IPS DF 6.9 (cell line): ENCODE data around the gene RNPEPL1.

Experiments
- DNase-seq: peaks from one replicate; pipeline ENCODE4 v3.0.0-alpha.2; 2013; ENCODE audit warnings: low read depth, low spot score
- H3K27ac ChIP-seq: one replicate; pipeline ENCODE4 v1.5.1; 2013; ENCODE audit warnings: low read length, control low read depth
- H3K27me3 ChIP-seq: 2 replicates; pipeline ENCODE4 v1.6.1; 2013; ENCODE audit warnings: mild to moderate bottlenecking, low read length; ENCODE audit not compliant: control insufficient read depth, insufficient read depth
- H3K36me3 ChIP-seq: 2 replicates; pipeline ENCODE4 v1.6.1; 2013; ENCODE audit warnings: low read length; ENCODE audit not compliant: control insufficient read depth, insufficient read depth
- H3K4me1 ChIP-seq: 2 replicates; pipeline ENCODE4 v1.6.1; 2013; ENCODE audit warnings: low read length; ENCODE audit not compliant: control insufficient read depth, insufficient read depth
- H3K4me3 ChIP-seq: 2 replicates; pipeline ENCODE4 v1.5.1; 2013; ENCODE audit warnings: mild to moderate bottlenecking, low read length
- H3K9me3 ChIP-seq: 2 replicates; pipeline ENCODE4 v1.6.1; 2013; ENCODE audit warnings: low read length, inconsistent platforms; ENCODE audit not compliant: control insufficient read depth, insufficient read depth
- WGBS: extraction: QIAGEN DNeasy Blood & Tissue Kit; methylation state at CpG from one replicate; pipeline ENCODE4 v1.1.7; 2013; ENCODE audit warnings: mixed read lengths, missing lambda C conversion rate; ENCODE audit not compliant: insufficient read length, insufficient coverage; 5-methylcytosine and 5-hydroxymethylcytosine counted together

Gene RNPEPL1

DNA sequence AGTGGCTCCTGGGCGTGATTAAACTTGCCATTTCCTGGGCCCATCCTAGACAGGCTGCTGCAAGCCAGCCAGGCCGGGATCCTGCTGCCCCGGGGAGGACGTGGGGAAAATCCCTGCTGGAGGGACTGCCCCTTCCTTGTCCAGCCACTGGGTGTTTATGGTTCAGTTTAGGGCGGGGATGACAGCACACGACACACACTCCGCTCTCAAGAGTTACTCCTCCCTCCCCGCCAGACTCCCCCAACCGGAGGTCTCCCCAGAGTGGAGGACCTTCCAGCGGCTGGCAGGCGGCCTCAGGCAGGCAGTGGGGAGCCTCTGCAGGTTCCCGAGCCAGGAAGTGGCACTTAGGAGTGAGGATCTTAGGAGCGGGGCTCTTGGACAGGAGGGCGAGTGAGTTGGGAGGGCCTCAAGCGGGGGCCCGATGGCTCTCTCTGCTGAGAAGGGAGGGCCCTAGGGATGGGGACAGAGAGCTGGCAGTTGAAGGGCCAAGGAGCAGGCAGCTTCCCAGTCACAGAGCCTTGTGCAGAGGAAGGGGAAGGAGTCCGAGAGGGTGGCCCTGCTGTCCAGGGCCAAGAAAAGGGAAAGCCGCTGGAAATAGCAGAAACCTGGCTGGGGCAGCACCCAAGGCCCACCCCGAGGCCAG is 51.3 kb downstream of the RNPEPL1 start:
- Histone ChIP-seq H3K9me3 (peaks cover 11% of the 10 kb centered on the region), H3K27me3 (0 out of 2 replicates have a peak, but pooled peaks cover 2% of the 10 kb centered on the region), H3K36me3 (no peaks in the 10 kb centered on the region), H3K27ac (no peak overlapping the region), H3K4me3 (no peak overlapping the region), H3K4me1 (no peaks in the 10 kb centered on the region)
- WGBS: no CpG with 5 or more reads among the region's 19 CpGs
- DNase-seq: no peak

DNA sequence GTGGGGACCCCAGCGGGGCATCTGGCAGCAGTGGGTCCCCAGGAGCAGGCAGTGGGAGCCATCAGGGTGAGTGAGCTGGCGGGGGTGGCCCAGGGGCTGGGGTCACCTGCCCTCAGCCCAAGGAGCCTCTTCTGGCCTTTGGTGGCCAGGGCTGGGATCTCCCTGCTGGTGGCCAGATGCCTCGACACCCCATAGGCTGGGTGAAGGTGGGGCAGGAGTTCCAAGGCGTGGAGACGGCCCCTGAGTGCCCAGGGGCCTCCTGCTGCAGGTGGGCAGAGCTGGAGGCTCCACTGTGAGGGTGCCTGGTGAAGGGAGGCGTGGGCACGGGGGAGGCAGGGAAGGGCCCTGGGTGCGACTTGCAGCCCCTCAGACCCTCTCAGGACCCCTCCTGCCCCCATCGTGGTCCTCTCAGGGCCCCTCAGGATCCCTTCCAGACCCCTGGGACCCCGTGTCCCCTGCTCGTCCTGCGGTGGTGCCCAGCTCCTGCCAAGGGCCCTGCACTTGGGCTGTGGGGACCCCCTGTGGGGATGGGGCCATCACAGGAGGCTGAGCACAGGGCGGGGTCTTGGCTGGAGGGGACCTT is 52.0 kb downstream of the RNPEPL1 start:
- no peak overlapping the region for H3K4me3 ChIP-seq
- no CpG with 5 or more reads among the region's 13 CpGs for WGBS
- H3K36me3 ChIP-seq: no peaks in the 10 kb centered on the region
- 0 out of 2 replicates have a peak, but pooled peaks cover 2% of the 10 kb centered on the region for H3K27me3 ChIP-seq
- H3K4me1 ChIP-seq: no peaks in the 10 kb centered on the region
- no peak overlapping the region for H3K27ac ChIP-seq
- peaks cover 9% of the 10 kb centered on the region for H3K9me3 ChIP-seq
- no peak for DNase-seq

DNA sequence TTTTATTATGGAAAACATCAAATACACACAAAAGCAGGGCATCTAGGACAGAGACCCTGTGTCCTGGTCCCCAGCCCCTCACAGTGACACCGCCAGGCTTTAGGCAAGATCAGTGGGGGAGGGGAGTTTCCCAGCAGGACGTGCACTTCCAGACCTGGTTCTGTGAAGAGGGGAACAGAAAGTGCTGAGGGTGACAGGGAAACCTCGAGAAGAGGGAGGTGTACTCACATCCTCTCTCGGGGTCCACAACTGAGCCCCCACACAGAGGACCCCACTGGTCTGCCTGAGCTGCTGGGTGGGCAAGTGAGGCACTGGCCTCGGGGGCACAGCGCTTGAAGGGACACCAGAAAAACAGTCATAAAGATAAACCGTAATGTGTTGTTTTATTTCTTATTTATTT is 52.6 kb downstream of the RNPEPL1 start:
- H3K9me3 ChIP-seq: peaks cover 9% of the 10 kb centered on the region
- no peak for DNase-seq
- H3K4me3 ChIP-seq: no peak overlapping the region
- WGBS: no CpG with 5 or more reads among the region's 7 CpGs
- H3K4me1 ChIP-seq: no peaks in the 10 kb centered on the region
- H3K27ac ChIP-seq: no peak overlapping the region
- H3K36me3 ChIP-seq: no peaks in the 10 kb centered on the region
- 0 out of 2 replicates have a peak, but pooled peaks cover 2% of the 10 kb centered on the region for H3K27me3 ChIP-seq

DNA sequence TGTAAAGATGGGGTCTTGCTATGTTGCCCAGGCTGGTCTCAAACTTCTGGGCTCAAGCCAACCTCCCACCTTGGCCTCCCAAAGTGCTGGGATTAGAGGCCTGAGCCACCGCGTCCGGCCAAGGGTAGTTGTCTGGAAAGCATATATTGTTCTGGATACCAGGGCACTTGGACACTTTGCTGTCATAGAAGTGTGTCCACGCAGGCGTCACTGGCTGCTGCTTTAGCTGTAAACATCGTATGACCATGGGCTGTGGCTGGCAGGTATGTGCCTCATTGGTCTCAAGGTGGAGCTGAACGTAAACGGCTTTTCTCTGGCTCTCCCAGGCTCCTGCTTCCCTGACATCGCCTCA is 53.8 kb downstream of the RNPEPL1 start:
- DNase-seq: no peak
- Histone ChIP-seq H3K27ac (no peak overlapping the region), H3K27me3 (0 out of 2 replicates have a peak, but pooled peaks cover 2% of the 10 kb centered on the region), H3K36me3 (no peaks in the 10 kb centered on the region), H3K4me3 (no peak overlapping the region), H3K4me1 (no peaks in the 10 kb centered on the region), H3K9me3 (peaks cover 5% of the 10 kb centered on the region)
- WGBS: no CpG with 5 or more reads among the region's 9 CpGs

DNA sequence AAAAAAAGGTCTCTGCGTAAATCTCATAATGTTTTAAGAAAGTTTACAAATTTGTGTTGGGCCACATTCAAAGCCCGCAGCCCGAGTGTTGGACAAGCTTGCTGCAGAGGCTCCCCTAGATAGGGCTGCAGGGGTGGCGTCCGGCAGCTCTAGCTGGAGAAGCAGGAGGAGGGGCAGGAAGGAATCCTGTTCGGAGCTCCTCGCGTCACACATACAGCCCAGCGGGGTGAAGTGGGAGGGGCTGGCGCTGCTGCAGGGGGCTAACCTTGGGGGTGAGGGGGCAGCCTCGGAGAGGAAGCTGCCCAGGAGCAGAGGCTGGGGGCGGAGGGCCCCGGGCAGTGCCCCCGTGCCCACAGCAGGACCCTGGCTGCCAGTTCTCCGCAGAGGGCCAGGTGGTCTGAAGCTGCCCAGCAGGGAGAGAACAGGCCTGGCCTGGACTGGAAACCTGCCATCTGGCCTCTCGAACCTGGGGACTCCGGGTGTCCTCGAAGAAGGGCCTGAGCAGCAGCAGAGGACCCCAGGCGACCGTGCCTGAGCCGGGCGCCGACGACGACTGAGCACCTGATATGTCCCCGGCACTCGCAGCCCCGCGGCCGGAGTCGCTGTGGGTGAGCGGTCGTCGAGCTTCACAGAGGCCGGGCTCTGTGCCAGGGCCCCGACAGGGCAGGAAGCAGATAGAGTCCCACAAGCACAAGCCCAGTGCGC is 54.4 kb downstream of the RNPEPL1 start:
- Histone ChIP-seq H3K27ac (no peak overlapping the region), H3K27me3 (0 out of 2 replicates have a peak, but pooled peaks cover 2% of the 10 kb centered on the region), H3K4me3 (no peak overlapping the region), H3K36me3 (no peaks in the 10 kb centered on the region), H3K4me1 (no peaks in the 10 kb centered on the region), H3K9me3 (peaks cover 5% of the 10 kb centered on the region)
- no CpG with 5 or more reads among the region's 37 CpGs for WGBS
- no peak for DNase-seq

DNA sequence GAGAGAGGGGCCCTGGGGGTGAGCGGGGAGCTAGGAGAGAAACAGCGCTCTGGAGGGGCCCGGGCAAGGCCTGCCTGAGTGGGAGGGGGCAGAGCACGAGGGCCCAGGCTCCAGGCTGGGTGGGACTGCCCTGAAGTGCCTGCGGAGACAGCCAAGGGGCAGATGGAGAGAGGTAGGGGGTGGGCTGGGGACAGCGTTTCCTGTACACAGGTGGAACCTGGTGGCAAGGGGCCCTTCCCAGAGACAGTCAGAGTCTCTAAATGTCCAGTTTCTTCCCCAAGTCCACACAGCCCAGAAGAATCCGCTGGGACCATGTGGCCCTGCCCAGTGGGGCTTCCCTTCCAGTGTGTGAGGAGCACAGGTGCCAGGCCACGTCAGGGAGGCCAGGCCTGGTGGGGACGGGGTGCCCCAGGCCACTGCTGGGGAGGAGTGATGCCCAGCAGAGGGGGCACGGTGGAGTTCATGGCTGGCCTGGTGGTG is 55.3 kb downstream of the RNPEPL1 start:
- Histone ChIP-seq H3K9me3 (peaks cover 5% of the 10 kb centered on the region), H3K27ac (no peak overlapping the region), H3K36me3 (no peaks in the 10 kb centered on the region), H3K4me3 (no peak overlapping the region), H3K4me1 (no peaks in the 10 kb centered on the region), H3K27me3 (0 out of 2 replicates have a peak, but pooled peaks cover 2% of the 10 kb centered on the region)
- no CpG with 5 or more reads among the region's 10 CpGs for WGBS
- no peak for DNase-seq

DNA sequence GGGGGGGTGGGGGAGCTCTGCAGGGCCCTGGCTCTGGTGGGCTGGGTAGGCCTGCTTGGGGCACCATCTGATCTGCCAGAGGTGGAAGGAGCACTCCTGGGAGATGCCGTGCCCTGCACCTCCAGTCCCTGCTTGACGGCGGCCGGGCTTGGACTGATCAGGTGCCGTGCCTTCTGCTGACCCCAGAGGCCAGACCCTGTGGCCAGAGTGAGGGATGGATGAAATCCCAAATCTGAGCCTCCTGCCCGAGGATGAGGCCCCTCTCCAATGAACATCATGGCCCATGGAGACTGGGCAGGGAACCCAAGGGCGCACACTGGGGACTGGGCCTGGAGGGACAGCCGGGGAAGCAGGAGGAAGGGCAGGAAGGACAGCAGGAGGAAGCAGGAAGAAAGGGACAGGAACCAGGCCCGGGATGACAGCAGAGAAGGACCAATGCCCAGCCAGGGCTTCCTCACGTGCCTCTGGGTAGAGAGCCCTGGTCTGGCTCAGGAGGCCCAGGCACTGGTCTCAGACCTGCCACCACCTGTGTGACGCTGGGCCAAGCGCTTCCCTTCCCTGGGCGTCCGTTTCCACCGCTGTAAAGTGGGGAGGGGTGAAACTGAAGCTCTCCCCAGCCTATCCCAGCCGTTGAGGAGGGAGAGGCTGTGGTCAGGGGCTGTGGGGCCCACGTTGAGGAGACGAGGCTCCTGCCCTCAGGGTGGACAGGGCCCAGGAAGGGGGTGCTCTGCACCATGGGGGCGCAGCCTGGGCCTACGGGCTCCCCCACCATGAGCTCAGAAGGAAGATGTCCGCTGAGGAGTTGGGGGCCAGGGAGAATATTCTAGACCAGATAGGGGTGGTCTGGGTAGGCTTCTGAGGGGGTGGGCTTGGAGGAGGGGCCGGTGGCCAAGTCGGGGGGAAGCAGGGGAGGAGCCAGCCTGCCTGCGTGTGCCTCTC is 56.0 kb downstream of the RNPEPL1 start:
- Histone ChIP-seq H3K27me3 (0 out of 2 replicates have a peak, but pooled peaks cover 2% of the 10 kb centered on the region), H3K4me3 (no peak overlapping the region), H3K4me1 (no peaks in the 10 kb centered on the region), H3K9me3 (peaks cover under 1% of the 10 kb centered on the region), H3K36me3 (no peaks in the 10 kb centered on the region; the same call in 1 of the 2 replicates), H3K27ac (no peak overlapping the region)
- WGBS: no CpG with 5 or more reads among the region's 24 CpGs
- DNase-seq: no peak

DNA sequence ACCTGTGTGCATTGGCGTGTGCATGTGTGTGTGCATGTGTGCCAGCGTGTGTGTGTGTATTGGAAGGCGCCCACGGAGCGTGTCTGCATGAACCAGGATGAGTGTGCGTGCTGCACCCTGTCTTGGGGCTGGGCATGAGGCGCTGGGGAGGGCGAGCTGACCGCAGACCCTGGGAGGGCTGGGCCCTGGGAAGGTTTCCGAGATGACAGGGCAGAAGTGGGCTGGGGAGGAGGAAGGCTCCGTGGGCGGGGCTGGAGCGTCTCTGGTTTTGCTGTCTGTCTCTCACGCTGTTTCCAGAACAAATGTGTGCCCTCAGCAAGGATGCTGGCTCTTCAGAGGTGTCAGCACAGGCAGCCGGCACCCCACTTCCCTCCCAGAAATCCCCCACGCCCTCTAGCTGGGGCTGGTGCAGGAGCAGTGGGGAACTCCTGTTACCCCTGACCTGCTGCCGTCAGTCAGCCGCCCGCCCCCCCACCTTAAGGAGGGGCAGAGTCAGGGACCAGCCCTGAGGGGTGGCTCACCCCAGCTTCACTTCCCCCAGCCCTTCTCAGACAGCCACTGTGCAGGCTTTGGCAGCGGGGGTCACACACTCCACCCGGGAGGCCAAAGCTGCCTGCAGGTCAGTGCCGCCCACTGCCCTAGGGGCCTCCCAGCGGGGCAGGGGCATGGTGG is 56.8 kb downstream of the RNPEPL1 start, which contains the start of gene GPR35:
Gene GPR35, plus strand, starts transcription at position 531 of the 672 bp plus-strand sequence. CDS start 4,473 bp downstream, outside the sequence.
- Histone ChIP-seq H3K4me1 (no peaks in the 10 kb centered on the region), H3K27ac (no peak within 1 kb of the TSS), H3K27me3 (0 out of 2 replicates have a peak, but pooled peaks cover 2% of the 10 kb centered on the region), H3K9me3 (no peaks in the 10 kb centered on the region; the same call in 1 of the 2 replicates), H3K4me3 (no peak within 1 kb of the TSS), H3K36me3 (no peaks in the 10 kb centered on the region; the same call in 1 of the 2 replicates)
- WGBS: no CpG with 5 or more reads among the region's 23 CpGs
- DNase-seq: no peak

DNA sequence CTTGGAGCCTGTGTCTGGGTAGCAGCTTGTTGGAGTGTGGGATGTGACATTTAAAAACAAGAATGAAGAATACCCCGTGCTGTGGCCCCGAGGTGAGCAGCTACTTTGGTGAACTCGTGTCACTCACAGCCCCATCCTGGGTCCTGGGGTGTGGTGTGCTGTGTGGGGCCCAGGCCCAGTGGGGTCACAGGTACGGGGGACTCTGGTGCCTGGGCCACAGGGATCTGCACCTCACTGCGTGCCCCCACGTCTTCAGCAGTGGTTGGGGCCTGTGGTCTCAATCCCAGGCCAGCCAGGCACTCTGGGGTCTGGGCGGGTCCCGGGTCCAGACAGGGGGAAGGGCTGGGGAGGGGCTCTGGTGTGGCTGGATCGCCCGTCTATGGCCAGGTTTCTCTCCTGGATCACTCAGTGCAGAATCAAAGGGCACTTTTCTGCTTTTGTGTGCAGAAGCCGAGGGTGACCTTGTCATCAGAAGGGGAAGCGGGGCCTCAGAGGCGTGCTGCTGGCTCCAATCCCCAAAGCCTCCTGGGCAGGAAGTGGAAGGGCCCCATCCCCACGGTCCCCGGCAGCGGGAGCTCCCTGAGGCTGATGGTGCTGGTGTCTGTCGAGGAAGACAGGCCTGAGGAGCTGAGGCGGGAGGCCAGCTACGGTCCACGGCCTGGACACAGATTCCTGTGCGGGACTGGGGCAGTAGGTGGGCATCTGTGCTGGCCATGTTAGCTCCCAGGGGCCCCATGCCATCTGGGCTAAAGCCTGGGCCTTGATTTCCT is 58.4 kb downstream of the RNPEPL1 start:
- WGBS: no CpG with 5 or more reads among the region's 21 CpGs
- no peak overlapping the region for H3K4me3 ChIP-seq
- no peak overlapping the region for H3K27ac ChIP-seq
- DNase-seq: no peak
- H3K9me3 ChIP-seq: no peaks in the 10 kb centered on the region
- H3K4me1 ChIP-seq: no peaks in the 10 kb centered on the region
- no peaks in the 10 kb centered on the region; the same call in 1 of the 2 replicates for H3K36me3 ChIP-seq
- 0 out of 2 replicates have a peak, but pooled peaks cover 2% of the 10 kb centered on the region for H3K27me3 ChIP-seq
